CD4-positive, alpha-beta T cell treated with Interleukin-10 for 1 hour (primary cell): Measurements from ENCODE around the gene NLRP1.

Experiments used
- DNase-seq: peaks from one replicate; pipeline ENCODE4 v3.0.0-alpha.2; 2020

Gene NLRP1

DNA sequence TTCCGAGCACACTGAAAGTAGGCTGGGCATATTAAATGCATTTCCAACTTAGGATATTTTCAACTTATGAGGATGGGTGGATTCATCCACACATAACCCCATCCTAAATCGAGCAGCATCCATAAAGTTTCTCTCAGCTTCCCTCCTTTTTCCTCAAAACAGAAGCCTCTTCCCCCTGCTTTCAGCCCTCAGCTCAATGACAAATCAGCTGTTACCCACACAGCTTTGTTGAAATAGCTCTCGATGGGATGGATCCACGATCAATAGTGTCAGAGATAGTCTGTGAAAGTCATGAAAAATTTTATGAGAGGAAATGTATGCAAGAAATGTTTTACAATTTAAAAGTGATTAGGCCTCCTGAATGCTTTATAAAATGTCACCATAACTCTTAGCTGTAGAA lies 118.0 kb downstream of the NLRP1 start:
- DNase-seq: no peak

DNA sequence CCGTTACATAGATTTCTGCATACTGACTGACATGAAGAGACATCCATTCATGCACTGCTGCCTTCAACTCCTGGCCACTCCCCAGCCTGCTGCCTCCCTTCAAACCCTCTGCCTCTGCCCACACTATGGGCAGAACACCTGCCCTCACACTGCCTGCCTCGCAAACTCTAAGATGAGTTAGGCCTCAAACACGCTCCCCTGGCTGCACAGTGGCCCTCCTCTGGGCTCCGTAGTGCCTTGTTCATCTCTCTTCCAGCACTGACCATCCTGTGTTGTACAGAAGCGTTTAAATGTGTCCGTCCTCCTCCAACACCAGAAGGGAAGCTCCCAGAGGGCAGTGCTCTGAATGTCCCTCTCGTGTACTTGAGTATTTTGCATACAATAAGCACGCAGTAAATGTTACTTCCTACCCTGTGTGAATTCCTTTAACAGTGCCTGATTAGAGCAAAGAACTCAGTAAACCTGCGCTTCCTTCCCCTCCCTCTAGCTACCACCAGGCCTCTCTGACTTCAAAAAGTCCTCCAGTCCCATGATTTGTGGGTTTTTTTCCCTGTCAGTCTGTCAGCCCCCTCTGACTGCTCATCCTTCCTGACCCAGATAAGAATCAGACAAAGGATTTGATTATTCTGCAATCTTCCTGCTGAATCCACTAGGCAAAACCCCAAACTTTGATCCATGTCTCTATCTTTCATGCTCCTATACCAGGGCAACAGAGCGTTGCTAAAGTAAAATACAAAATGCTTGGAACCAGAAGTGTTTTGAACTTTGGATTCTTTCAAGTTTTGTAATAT lies 119.4 kb downstream of the NLRP1 start:
- no peak for DNase-seq
